Measurements from ENCODE around the gene GYG2. TPM values are rescaled to one million over a fixed set of nuclear protein-coding genes. Genes with fewer than 3 reads are reported as not detected.
"Not testable (repeated sequence)": the region's sequence is repeated elsewhere in the genome, so short reads cannot be mapped to it uniquely, and the experiment has no call there.

The GYG2 gene
- 10 to 100 TPM; 15.2 to 18.1 (median 17.1) TPM for polyA plus RNA-seq (ENCODE audit: insufficient read length in 3 of 3)

GRCh38 chrX:2828344-2828958 is at the start of gene GYG2:
Gene GYG2 (plus strand): TSS chrX:2828930. CDS start chrX:2830189, 1,259 bp downstream.
- DNase-seq (ENCODE audit: low read depth in 3 of 3, low spot score in 2 of 3) = no peak

GRCh38 chrX:2780472-2781225 is 48.1 kb upstream of the GYG2 start:
- peak in 2 of 3 donors; percentile 13 to 21 for DNase-seq (ENCODE audit: low read depth in 3 of 3, low spot score in 2 of 3)

- DNase-seq (ENCODE audit: low read depth in 3 of 3, low spot score in 2 of 3) = no peak
These were observed 47.5 kb upstream of the GYG2 start for GRCh38 chrX:2781226-2781571.

GRCh38 chrX:2781698-2782097 is 47.0 kb upstream of the GYG2 start:
- no peak for DNase-seq (ENCODE audit: low read depth in 3 of 3, low spot score in 2 of 3)

- no peak for DNase-seq (ENCODE audit: low read depth in 3 of 3, low spot score in 2 of 3)
These were observed 46.6 kb upstream of the GYG2 start for GRCh38 chrX:2782171-2782570.

GRCh38 chrX:2782778-2783177 is 46.0 kb upstream of the GYG2 start:
- no peak for DNase-seq (ENCODE audit: low read depth in 3 of 3, low spot score in 2 of 3)

GRCh38 chrX:2784026-2784425 is 44.7 kb upstream of the GYG2 start:
- no peak for DNase-seq (ENCODE audit: low read depth in 3 of 3, low spot score in 2 of 3)

- no peak for DNase-seq (ENCODE audit: low read depth in 3 of 3, low spot score in 2 of 3)
These were observed 43.2 kb upstream of the GYG2 start for GRCh38 chrX:2785538-2785937.

- no peak for DNase-seq (ENCODE audit: low read depth in 3 of 3, low spot score in 2 of 3)
These were observed 39.8 kb upstream of the GYG2 start for GRCh38 chrX:2788980-2789379.

GRCh38 chrX:2789569-2789968 is 39.2 kb upstream of the GYG2 start:
- DNase-seq (ENCODE audit: low read depth in 3 of 3, low spot score in 2 of 3) = no peak

GRCh38 chrX:2793752-2794151 is 35.0 kb upstream of the GYG2 start:
- no peak for DNase-seq (ENCODE audit: low read depth in 3 of 3, low spot score in 2 of 3)

- no peak for DNase-seq (ENCODE audit: low read depth in 3 of 3, low spot score in 2 of 3)
These were observed 34.4 kb upstream of the GYG2 start for GRCh38 chrX:2794336-2794735.

- not testable (repeated sequence) for DNase-seq (ENCODE audit: low read depth in 3 of 3, low spot score in 2 of 3)
These were observed 31.9 kb upstream of the GYG2 start for GRCh38 chrX:2796808-2797207.

GRCh38 chrX:2799369-2799768 is 29.4 kb upstream of the GYG2 start:
- DNase-seq (ENCODE audit: low read depth in 3 of 3, low spot score in 2 of 3) = no peak

- not testable (repeated sequence) for DNase-seq (ENCODE audit: low read depth in 3 of 3, low spot score in 2 of 3)
These were observed 28.8 kb upstream of the GYG2 start for GRCh38 chrX:2799980-2800379.

- no peak for DNase-seq (ENCODE audit: low read depth in 3 of 3, low spot score in 2 of 3)
These were observed 27.5 kb upstream of the GYG2 start for GRCh38 chrX:2801223-2801622.

- DNase-seq (ENCODE audit: low read depth in 3 of 3, low spot score in 2 of 3) = not testable (repeated sequence)
These were observed 26.2 kb upstream of the GYG2 start for GRCh38 chrX:2802376-2803090.

GRCh38 chrX:2803486-2803885 is 25.2 kb upstream of the GYG2 start:
- DNase-seq (ENCODE audit: low read depth in 3 of 3, low spot score in 2 of 3) = not testable (repeated sequence)

- not testable (repeated sequence) for DNase-seq (ENCODE audit: low read depth in 3 of 3, low spot score in 2 of 3)
These were observed 24.5 kb upstream of the GYG2 start for GRCh38 chrX:2804106-2804843.

GRCh38 chrX:2804858-2805257 is 23.9 kb upstream of the GYG2 start:
- not testable (repeated sequence) for DNase-seq (ENCODE audit: low read depth in 3 of 3, low spot score in 2 of 3)

- no peak for DNase-seq (ENCODE audit: low read depth in 3 of 3, low spot score in 2 of 3)
These were observed 17.5 kb upstream of the GYG2 start for GRCh38 chrX:2811271-2811670.

Data from right renal cortex interstitium (tissue), 3 donors.